Measurements from ENCODE around the gene FAM131A. TPM values are rescaled to one million over a fixed set of nuclear protein-coding genes. Genes with fewer than 3 reads are reported as not detected.

Gene FAM131A
- polyA plus RNA-seq, 1 donor from 2014 or later: 141 TPM

- H3F3A ChIP-seq (ENCODE audit: insufficient read depth, low read length, poor library complexity, severe bottlenecking): no peaks in the 10 kb centered on the region
- H3K9me2 ChIP-seq (ENCODE audit: insufficient read depth, low read length): no peaks in the 10 kb centered on the region
- no peak overlapping the region for H3K27ac ChIP-seq (ENCODE audit: low read length)
- no peak overlapping the region for H2AFZ ChIP-seq (ENCODE audit: low read depth, low read length)
- no peaks in the 10 kb centered on the region for H3K27me3 ChIP-seq (ENCODE audit: insufficient read depth, low read depth, low read length)
- no peak for TF ChIP-seq RAD21 (conservative IDR thresholded peaks at IDR 0.05)
- TF ChIP-seq EP300 (conservative IDR thresholded peaks at IDR 0.05; ENCODE audit: poor library complexity, severe bottlenecking): no peak
- TF ChIP-seq EZH2 (IDR thresholded peaks at IDR 0.05; ENCODE audit: borderline replicate concordance, insufficient read depth, low read length, poor library complexity, severe bottlenecking): no peak
- TF ChIP-seq MXI1 (conservative IDR thresholded peaks at IDR 0.05; ENCODE audit: poor library complexity, severe bottlenecking): no peak
- no peak for TF ChIP-seq TAF1 (IDR thresholded peaks at IDR 0.05; ENCODE audit: low read depth)
- no peak for TF ChIP-seq REST (IDR thresholded peaks at IDR 0.05; ENCODE audit: borderline replicate concordance)
- TF ChIP-seq SMC3 (conservative IDR thresholded peaks at IDR 0.05; ENCODE audit: poor library complexity): no peak
- no peak for TF ChIP-seq CTCF (IDR thresholded peaks at IDR 0.05; ENCODE audit: poor library complexity, severe bottlenecking)
- TF ChIP-seq POLR2AphosphoS5 (IDR thresholded peaks at IDR 0.05): no peak
- peaks cover 5% of the 10 kb centered on the region for H3K36me3 ChIP-seq (ENCODE audit: insufficient read depth, low read length)
- no peaks in the 10 kb centered on the region for H3K9me3 ChIP-seq (ENCODE audit: low read length)
- no peak overlapping the region for H3K9ac ChIP-seq (ENCODE audit: low read length)
- no peak overlapping the region for H3K4me2 ChIP-seq (ENCODE audit: low read length)
- no peak overlapping the region for H3K4me3 ChIP-seq (ENCODE audit: low read length)
- no peaks in the 10 kb centered on the region for H4K20me1 ChIP-seq (ENCODE audit: insufficient read depth)
- peaks cover 8% of the 10 kb centered on the region for H3K79me2 ChIP-seq (replicated peaks; ENCODE audit: insufficient read depth, low read length)
These were observed 29.4 kb downstream of the FAM131A start for GRCh38 chr3:184366619-184367289.

GRCh38 chr3:184368116-184368515 lies 30.7 kb downstream of the FAM131A start:
- no peaks in the 10 kb centered on the region for H3K9me2 ChIP-seq (ENCODE audit: insufficient read depth, low read length)
- H4K20me1 ChIP-seq (ENCODE audit: insufficient read depth): no peaks in the 10 kb centered on the region
- no peak overlapping the region for H3K9ac ChIP-seq (ENCODE audit: low read length)
- H3K4me2 ChIP-seq (ENCODE audit: low read length): no peak overlapping the region
- H3K4me3 ChIP-seq (ENCODE audit: low read length): no peak overlapping the region
- H2AFZ ChIP-seq (ENCODE audit: low read depth, low read length): no peak overlapping the region
- H3K79me2 ChIP-seq (replicated peaks; ENCODE audit: insufficient read depth, low read length): peaks cover 8% of the 10 kb centered on the region
- H3F3A ChIP-seq (ENCODE audit: insufficient read depth, low read length, poor library complexity, severe bottlenecking): no peaks in the 10 kb centered on the region
- H3K27me3 ChIP-seq (ENCODE audit: insufficient read depth, low read depth, low read length): no peaks in the 10 kb centered on the region
- no peak overlapping the region for H3K27ac ChIP-seq (ENCODE audit: low read length)
- H3K9me3 ChIP-seq (ENCODE audit: low read length): no peaks in the 10 kb centered on the region
- no peak for TF ChIP-seq TAF1 (IDR thresholded peaks at IDR 0.05; ENCODE audit: low read depth)
- TF ChIP-seq SMC3 (conservative IDR thresholded peaks at IDR 0.05; ENCODE audit: poor library complexity): no peak
- TF ChIP-seq RAD21 (conservative IDR thresholded peaks at IDR 0.05): no peak
- TF ChIP-seq POLR2AphosphoS5 (IDR thresholded peaks at IDR 0.05): no peak
- no peak for TF ChIP-seq EZH2 (IDR thresholded peaks at IDR 0.05; ENCODE audit: borderline replicate concordance, insufficient read depth, low read length, poor library complexity, severe bottlenecking)
- no peak for TF ChIP-seq REST (IDR thresholded peaks at IDR 0.05; ENCODE audit: borderline replicate concordance)
- no peak for TF ChIP-seq CTCF (IDR thresholded peaks at IDR 0.05; ENCODE audit: poor library complexity, severe bottlenecking)
- no peak for TF ChIP-seq MXI1 (conservative IDR thresholded peaks at IDR 0.05; ENCODE audit: poor library complexity, severe bottlenecking)
- TF ChIP-seq EP300 (conservative IDR thresholded peaks at IDR 0.05; ENCODE audit: poor library complexity, severe bottlenecking): no peak
- peaks cover 5% of the 10 kb centered on the region for H3K36me3 ChIP-seq (ENCODE audit: insufficient read depth, low read length)

Measured in neural cell (in vitro differentiated cells).